ENCODE results near the gene MTX3.

The MTX3 gene

GRCh38 chr5:80034559-80034958 lies 43.5 kb upstream of the MTX3 start:
- in situ Hi-C loops (cut with MboI; ENCODE audit: low pct_unique_long_range_greater_than_20kb, low sequenced_read_pairs, unreplicated experiment): no loop called here
- no peak for TF ChIP-seq CTCF (IDR thresholded peaks at IDR 0.05; ENCODE audit: extremely low read depth, insufficient read depth, missing control alignments)
- DNase-seq (ENCODE audit: low spot score): no peak

- no peak for DNase-seq (ENCODE audit: low spot score)
- no peak for TF ChIP-seq CTCF (IDR thresholded peaks at IDR 0.05; ENCODE audit: extremely low read depth, insufficient read depth, missing control alignments)
- in situ Hi-C loops (cut with MboI; ENCODE audit: low pct_unique_long_range_greater_than_20kb, low sequenced_read_pairs, unreplicated experiment): no loop called here
Measured at GRCh38 chr5:80033513-80033912, 42.5 kb upstream of the MTX3 start.

GRCh38 chr5:80031109-80031508 lies 40.0 kb upstream of the MTX3 start:
- DNase-seq (ENCODE audit: low spot score): no peak
- in situ Hi-C loops (cut with MboI; ENCODE audit: low pct_unique_long_range_greater_than_20kb, low sequenced_read_pairs, unreplicated experiment): no loop called here
- TF ChIP-seq CTCF (IDR thresholded peaks at IDR 0.05; ENCODE audit: extremely low read depth, insufficient read depth, missing control alignments): no peak

- in situ Hi-C loops (cut with MboI; ENCODE audit: low pct_unique_long_range_greater_than_20kb, low sequenced_read_pairs, unreplicated experiment): no loop called here
- no peak for DNase-seq (ENCODE audit: low spot score)
- no peak for TF ChIP-seq CTCF (IDR thresholded peaks at IDR 0.05; ENCODE audit: extremely low read depth, insufficient read depth, missing control alignments)
Measured at GRCh38 chr5:80026841-80027240, 35.8 kb upstream of the MTX3 start.

GRCh38 chr5:80025069-80025468 lies 34.0 kb upstream of the MTX3 start:
- no peak for DNase-seq (ENCODE audit: low spot score)
- TF ChIP-seq CTCF (IDR thresholded peaks at IDR 0.05; ENCODE audit: extremely low read depth, insufficient read depth, missing control alignments): no peak
- in situ Hi-C loops (cut with MboI; ENCODE audit: low pct_unique_long_range_greater_than_20kb, low sequenced_read_pairs, unreplicated experiment): no loop called here

- no peak for DNase-seq (ENCODE audit: low spot score)
- in situ Hi-C loops (cut with MboI; ENCODE audit: low pct_unique_long_range_greater_than_20kb, low sequenced_read_pairs, unreplicated experiment): no loop called here
Measured at GRCh38 chr5:80010754-80011392, 19.8 kb upstream of the MTX3 start.

More at GRCh38 chr5:80010754-80011392, 19.8 kb upstream of the MTX3 start:
- no peak for TF ChIP-seq CTCF (IDR thresholded peaks at IDR 0.05; ENCODE audit: extremely low read depth, insufficient read depth, missing control alignments)
